Femur (tissue), 1 donor: Measurements from ENCODE around the gene RTL5.

Experiments
- DNase-seq: peaks from one replicate; pipeline ENCODE4 v3.0.0-alpha.2; 2017

Gene RTL5

DNA sequence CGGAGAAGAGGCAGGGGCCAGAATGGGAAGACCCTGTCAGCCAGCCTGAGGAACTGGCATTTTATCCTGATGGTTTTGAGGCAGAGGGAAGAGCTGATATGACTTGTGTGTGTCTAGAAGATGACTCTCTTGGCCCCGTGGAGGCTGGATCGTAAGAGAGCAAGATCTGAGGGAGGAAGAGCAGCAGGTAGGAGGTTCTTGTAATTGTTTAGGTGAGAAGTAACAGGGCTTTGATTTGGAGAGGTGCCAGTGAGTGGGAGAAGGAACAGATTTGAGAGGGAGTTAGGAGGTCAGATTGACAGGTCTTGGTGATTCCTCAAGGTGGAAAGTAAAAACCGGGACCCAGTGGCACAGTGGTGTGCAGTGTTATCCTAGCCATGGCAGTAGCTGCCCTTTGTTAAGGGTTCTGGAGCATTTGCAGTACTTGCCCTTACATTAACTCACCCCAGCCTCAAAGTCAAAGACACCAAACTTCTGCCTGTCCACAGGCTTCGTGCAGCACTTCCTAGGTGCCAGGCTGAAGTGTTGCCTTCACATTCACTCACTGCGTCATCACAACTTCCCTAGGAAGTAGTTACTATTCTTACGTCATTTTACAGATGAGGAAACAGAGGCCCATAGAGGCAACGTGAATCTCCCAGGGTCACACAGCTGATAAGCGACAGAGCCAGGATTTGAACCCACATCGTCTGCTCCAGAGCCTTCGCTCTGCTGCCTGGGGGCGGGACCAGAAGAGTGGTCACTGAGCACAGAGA, 23.7 kb downstream of the RTL5 start:
- DNase-seq: no peak

DNA sequence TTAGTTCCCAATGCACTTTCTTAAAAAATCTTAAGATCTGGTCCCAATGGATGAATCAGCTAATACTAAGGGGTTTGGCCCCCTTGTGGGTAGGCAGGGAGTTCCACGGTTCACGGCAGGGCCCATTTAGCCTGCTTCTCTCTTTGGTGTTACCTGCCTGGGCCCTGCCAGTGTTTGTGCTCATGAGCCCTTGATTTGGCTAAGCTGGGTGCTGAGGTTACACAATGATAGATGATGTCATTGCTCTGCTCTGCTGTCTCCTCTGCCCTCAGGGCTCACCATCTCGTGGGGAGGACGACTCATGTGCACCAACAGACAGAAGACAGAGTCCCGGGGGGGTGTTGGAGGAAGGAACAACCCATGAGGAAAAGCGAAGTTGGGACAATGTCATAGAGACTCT, 24.4 kb downstream of the RTL5 start:
- DNase-seq: no peak

DNA sequence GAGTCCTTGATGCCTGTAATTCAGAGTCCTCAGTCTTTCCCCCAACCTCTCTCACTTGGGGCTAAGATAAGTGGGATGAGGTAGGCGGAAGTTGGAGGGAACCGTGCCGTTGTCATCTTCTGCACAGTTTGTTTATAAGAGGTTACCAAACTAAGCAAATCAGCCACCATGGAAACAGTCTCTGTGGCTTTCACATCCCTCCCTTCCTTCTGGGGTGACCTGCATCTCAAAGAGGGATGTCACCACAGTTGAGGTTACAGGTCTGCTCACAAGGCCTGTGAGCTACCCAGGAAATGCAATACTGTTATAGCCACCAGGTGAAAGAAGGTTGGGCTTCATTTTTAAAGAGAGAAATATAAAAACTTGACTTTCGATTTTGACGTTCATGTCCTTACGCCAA, 26.3 kb downstream of the RTL5 start:
- no peak for DNase-seq

DNA sequence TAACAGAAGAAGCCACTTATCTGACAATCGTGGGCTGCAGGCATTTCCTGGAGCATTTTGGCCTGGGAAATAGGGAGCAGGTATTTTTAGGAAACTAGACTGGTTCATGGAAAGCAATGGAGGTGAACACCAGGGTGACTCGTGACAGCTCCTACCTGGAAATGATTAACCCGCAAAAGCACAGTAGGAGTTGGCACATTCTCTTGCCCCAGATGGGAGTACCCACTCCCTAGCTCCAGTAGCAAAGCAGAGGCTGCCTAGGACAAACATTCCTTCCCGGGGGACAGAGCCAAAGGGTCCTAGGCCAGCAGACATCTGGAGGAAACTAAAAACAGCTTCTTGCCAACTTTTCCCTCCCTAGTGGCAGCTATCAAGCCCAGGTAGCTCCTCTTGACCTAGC, 29.0 kb downstream of the RTL5 start:
- DNase-seq: no peak

DNA sequence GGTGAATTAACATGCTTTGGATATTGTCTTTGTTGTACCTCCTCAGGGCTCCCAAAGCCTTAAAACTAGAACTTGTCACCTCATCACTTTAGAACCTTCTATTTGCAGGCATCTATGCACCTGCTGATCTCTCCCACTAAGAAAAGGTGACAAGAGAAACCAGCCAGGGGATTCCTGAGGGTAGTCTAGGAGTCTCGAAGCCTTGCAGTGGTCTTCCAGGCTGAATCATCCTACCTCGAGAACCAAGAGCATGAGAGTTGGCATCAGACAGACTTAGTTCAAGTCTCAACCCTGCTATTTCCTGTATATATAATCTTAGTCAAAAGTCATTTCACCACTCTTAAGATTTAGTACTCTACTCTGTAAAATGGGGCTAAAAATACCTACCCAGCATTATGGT, 29.6 kb downstream of the RTL5 start:
- DNase-seq: no peak

DNA sequence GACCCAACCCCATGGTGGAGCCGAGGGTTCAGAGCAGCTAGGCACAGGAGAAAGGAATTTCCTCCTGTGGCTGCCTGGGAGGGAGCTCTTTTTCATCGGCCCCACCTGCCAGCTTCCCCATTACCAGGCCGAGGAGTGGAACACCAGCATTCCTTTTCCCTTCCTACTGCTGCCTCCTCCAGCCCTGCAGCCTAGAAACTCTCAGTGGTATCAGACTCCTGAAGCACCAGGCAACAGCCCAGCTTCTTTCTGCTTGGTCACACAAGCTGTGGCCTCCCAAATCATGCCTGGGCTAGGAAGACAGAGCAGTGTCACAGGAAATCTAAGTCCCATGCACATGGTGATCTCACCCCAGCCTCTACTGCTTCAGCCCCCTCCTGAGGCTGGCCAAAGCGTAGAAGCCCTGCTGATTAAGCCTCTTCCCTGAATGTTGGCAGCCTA, 30.1 kb downstream of the RTL5 start:
- no peak for DNase-seq

DNA sequence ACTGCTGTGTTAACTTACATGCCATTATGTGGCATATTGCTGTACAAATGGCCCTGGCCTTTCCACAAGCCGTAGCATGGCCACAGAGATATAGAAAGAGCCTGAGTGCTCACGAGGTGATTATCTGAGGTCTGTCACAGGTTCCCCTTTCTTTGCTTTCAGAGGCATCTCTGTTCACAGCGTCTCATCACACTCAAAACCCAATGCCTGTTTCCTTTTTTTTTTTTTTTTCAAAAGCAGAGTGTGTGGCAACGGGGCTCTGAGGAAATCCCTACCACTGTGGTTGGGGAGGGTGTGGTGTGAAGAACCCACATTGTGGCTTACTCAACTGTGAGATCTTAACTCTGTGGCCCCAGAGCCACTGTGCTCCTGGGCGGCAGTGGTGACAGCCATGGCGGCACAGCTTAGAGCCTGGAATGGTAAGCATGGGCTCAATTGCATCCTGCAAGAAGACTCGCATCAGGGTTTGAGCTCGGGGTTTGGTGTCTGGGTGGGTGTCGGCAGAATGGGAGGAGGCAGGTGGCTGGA, 30.8 kb downstream of the RTL5 start:
- DNase-seq: peak; percentile 52

DNA sequence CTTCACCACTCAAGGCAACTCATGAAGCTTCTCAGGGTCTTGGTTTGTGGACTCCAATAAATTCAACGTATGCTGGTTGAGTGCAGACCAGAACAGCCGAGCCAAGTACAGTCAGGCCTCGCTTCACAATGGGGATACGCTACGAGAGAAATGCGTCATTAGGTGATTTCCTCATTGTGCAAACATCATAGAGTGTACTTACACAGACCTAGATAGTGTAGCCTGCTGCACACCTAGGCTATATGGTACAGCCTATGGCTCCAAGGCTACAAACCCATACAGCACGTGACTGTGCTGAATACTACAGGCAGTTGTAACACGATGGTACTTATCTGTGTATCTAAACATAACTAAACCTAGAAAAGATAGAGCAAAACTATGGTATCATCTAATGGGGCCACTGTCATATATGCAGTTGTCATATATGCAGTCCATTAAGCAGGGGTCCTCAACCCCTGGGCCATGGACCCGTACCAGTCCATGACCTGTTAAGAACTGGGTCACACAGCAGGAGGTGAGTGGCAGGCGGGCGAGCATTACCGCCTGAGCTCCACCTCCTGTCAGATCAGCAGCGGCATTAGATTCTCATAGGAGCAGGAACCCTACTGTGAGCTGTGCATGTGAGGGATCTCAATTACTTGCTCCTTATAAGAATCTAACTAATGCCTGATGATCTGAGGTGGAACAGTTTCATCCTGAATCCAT, 31.5 kb downstream of the RTL5 start:
- no peak for DNase-seq

DNA sequence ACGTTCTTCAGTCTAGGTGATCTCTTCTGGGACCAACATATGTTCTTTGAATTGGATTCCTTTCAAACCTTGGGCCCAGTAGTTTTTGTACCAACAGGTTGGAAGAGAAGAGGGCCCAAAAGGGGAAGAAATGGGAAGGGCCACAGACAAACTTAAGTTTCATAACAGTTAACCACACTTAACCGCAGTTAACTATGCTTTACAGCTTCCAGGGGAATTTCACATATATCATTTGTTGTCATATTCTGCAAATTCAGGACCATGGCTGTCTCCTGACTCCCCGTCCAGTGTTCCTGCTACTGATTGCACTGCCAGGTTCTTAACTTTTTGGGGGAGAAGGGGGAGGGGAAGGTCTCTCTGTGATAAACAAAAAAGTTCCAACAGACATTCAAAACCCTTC, 34.6 kb downstream of the RTL5 start:
- no peak for DNase-seq

DNA sequence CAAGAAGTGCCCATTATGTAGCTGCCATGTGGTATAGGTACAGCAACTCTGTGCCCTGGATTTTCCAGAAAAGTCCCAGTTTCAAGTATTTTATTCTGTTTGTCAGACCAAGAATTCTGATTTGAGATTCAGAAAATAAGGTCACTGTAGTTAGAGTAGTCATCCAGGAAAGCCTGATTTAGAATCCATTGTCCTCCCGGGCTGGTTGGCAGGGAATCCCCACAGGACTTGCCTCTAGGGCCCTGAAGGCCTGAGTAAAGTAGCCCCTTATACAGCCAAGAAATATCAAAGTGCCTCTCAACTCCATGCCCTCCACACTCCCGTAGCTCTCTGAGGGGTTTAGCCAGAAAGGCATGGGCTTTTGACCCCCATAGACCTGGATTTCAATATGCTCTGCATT, 36.3 kb downstream of the RTL5 start:
- no peak for DNase-seq

DNA sequence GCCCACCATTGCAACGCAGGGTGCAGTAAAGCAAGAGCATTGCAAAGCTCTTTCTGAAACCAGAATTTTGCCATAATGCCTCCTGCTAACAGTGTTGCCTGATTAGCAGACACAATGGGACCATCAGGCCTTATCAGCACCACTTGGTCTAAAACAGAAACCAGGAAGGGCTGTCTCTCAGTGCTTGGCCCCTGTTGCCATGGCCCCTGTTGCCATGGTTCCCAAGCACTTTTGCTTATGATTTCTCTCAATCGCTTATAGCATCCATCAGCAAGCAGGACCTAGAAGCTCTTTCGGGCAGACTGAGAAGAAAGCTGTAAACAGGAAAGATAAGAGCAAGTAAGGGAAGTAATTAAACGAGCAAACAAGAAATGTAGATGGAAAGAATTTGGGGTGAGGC, 36.8 kb downstream of the RTL5 start:
- DNase-seq: peak; percentile 40

DNA sequence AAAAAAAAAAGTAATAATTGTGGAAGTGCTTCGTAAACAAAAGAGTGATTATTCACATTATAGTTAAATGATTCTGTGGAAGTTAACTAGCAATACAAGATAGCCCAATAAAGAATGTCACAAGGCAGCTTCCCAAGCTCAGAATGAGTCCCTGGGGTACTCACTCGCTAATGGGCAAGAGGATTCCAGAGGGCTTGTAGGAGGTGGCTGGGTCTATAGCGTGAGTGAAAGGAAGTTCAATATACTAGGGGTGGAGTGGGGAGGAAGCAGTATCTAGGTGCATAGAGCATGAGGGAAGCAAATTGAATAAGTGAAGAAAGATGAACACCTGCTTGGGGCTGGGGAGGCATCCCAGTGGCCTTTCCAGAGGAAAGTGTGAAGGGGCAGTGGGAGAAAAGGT, 42.5 kb downstream of the RTL5 start:
- DNase-seq: no peak

DNA sequence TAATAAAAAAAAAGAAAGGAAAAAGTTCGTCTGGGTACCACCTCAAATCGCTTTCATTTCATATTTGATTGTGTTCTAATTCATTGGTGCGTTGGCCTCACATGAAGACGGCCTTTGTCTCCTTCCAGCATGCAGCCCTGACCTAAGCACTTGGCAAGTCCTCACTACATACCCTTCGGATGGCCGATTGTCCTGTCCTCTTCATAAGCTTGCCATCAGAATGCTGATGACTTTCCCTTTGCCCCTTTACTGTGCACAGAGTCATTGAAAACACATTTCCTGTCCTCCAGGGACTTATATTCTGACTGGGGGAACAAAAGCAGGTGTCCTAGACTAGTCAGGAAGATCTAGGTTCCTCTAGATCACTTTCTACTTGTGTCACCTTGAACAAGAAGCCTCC, 43.0 kb downstream of the RTL5 start:
- no peak for DNase-seq

DNA sequence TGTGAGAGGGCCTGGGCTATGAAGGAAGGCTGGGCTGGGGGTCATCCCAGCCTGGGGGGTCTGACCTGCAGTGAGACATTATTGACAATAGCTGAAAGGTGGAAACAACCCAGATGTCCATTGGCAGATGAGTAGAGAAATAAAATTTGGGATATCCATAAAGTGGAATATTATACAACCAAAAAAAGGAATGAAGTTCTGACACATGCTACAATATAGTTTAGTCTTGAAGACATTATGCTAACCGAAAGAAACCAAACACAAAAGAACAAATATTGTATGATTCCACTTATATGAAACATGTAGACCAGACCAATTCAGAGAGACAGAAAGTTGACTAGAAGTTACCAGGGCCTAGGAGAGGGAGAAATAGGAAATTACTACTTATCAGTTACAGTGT, 44.7 kb downstream of the RTL5 start:
- no peak for DNase-seq

DNA sequence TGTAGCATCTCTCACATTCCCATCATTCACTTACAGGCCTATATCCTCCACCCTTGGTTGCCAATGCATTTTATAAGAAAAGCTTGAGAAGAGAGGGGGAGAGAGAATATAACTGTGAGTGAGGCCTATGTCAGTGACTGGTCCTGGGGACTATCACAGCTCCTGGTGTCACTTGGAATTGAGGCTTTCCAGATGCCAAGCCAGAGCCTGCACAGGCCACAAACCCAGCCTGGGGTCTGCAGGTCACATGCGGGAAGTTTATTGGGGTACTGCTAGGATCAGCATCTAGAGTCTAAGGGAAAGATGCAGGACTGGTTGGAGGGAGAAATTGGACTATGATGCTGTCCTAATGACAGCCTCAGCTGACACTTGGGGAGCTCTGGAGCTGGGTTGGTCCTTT, 47.6 kb downstream of the RTL5 start:
- no peak for DNase-seq

DNA sequence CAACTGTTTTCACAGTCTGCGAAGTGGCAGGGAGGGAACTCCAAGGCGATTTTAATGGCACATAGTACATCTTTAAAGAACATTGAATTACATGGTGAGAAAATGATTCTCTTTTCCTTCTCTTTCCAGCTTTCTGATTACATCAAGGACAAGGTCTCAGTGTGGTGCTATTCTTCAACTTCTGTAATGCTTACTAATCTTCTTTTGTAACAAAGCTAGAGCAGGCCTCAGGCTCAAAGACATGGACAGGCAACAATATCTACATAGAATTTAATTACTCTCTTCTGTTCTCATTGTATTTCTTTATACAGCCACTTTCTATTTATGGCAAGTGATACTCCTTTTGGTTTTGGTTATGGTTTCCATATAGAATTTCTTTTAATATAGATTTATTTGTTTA, 48.4 kb downstream of the RTL5 start:
- no peak for DNase-seq

DNA sequence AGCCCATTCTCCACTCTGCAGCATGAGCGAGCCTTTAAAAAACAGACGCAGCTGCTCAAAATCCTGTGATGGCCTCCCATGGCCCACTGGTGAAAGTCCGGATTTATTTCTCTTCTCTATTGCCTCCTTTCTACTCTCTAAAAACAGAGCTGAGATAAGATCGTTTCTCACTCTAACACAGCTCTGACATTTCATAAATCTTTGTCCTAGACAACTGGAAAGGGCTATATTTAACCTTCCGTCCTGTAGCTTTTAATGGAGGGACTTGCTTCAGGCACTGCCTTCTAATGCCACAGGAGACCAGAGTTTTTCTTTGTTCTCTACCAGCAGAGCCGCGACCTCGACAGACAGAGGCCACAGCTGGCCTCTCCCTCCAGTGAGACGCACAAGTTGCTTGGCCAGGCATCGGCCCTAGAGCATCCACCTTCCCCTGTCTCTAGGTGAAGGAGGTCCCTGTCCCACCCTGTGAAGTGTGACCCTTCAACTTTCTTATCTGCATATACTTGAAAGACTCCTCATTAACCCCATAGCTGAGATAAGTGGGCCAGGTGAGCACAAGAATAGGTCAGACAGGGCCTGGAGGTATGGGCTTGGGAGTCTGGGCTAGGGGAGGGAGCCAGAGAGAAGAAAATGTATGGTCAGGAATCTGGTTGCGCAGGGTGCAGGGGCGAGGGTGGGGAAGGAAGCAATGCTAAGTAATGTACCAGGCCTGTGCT, 50.0 kb downstream of the RTL5 start:
- DNase-seq: no peak

DNA sequence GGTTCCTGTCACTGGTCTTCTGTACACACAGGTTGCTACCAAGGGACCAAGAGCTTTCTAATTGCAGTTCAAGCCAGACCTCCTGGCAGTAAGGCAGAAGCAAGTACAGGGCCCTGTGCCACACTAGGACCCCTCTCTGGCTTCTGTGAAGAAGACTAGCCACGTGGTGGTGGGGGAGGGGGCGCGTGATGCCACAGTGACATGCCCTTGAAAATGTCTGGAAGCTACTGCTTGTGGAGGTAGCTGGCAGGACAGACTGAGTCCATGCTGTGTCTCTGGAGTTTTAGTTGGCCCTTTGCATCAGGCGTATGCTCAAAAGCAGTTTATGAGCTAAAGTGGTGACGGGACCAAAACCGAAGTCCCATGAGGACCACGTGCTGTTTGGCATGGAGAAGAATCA, 50.9 kb downstream of the RTL5 start:
- DNase-seq: no peak

DNA sequence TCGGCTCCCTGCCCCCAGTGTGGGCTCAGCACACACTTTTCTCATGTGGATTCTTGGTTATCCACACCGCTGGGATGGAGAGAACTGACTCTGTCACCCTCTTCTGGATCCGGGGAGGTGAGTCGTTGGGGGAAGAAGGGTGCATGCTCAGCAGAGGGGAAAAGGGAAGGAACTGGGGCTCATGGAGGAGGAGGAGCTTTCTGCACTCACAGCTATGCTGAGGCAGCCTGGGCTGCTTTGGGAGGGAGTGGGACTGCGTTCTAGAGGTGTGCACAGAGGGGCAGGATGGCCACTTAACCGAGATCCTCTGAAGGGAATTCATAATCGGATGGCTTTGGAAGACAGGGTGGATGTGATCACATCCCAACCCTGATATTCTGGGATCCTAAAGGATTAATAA, 51.6 kb downstream of the RTL5 start:
- no peak for DNase-seq

DNA sequence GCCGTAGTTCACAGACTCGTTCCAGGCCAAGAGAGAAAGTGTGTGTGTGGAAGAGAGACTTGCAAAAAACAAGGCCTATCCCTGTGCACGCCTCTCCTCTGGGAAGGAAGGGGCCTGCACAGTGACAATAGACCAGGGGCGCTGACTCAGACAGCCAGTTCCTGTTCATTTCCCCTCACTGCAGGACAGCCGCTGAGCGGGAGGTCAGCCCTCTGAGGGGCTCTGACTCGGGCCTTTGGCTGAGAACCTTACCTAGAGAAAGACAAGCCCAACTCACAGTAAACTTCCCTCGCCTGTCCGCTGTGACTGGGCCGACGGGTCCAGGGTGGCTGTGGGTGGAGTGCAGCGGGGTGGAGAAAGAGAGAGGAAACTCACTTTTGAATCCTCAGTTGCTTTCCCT, 52.1 kb downstream of the RTL5 start:
- DNase-seq: peak; percentile 49

DNA sequence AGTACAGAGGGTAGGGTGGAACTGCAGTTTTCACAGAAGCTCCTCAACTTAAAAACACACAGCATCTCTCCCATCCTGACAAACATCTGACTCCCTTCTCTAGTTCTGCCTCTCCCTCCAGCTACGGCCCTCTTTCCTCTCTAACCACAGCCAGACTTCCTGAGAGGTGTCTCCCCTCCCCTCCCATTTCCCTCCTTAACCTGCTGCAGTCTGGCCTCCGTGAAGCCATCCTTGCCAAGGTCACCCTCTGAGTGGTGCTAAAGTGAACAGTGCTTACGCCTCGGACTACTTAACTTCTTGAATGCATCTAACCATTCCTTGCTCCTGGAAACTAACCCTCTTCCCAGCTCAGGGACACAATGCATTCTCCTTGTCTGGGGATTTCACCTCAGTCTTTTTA, 53.3 kb downstream of the RTL5 start:
- no peak for DNase-seq
